Upper lobe of left lung (tissue), 6 donors: ENCODE results near the gene NRROS. TPM values are rescaled to one million over a fixed set of nuclear protein-coding genes. Genes with fewer than 3 reads are reported as not detected.
"Not testable (repeated sequence)": the region's sequence is repeated elsewhere in the genome, so short reads cannot be mapped to it uniquely, and the experiment has no call there.

Source experiments
- ATAC-seq, 2 donors: fragments of 200-7000 bp; cut with Tn5 transposase; one replicate each; pipeline ENCODE4 v1.9.1; 2022; ENCODE audit warnings: mild to moderate bottlenecking in 2 of 2, moderate library complexity in 2 of 2; ENCODE audit not compliant: low FRiP score in 2 of 2
- DNase-seq, 2 donors: peaks; one replicate each; pipeline ENCODE4 v3.0.0-alpha.2; 2019 to 2020
- H3K27ac ChIP-seq, 4 donors: fragments of 200-600 bp; sonication (generic); one replicate each; pipeline ENCODE4 v1.5.1; 2016 to 2019
- H3K27me3 ChIP-seq, 4 donors: fragments of 200-600 bp; sonication (generic); one replicate each; pipeline ENCODE4 v1.5.1; 2017 to 2019
- H3K36me3 ChIP-seq, 4 donors: fragments of 200-600 bp; sonication (generic); one replicate each; pipeline ENCODE4 v1.5.1; 2016 to 2019
- H3K4me1 ChIP-seq, 4 donors: fragments of 200-600 bp; sonication (generic); one replicate each; pipeline ENCODE4 v1.5.1; 2018 to 2019
- H3K4me3 ChIP-seq, 4 donors: fragments of 200-600 bp; sonication (generic); one replicate each; pipeline ENCODE4 v1.5.1; 2017 to 2019; ENCODE audit warnings: mild to moderate bottlenecking in 2 of 4, moderate library complexity in 1 of 4
- H3K9me3 ChIP-seq, 4 donors: fragments of 200-600 bp; sonication (generic); one replicate each; pipeline ENCODE4 v1.5.1; 2018 to 2019
- EP300 ChIP-seq, 4 donors: sonication (generic); formaldehyde crosslinking; IDR thresholded peaks; one replicate each; pipeline ENCODE4 v1.5.1; 2017; ENCODE audit warnings: antibody characterized with exemption in 4 of 4, control low read depth in 2 of 4
- POLR2A ChIP-seq, 4 donors: fragments of 450-650 bp; IDR thresholded peaks; one replicate each; pipeline ENCODE4 v1.5.1; 2016 to 2017; ENCODE audit warnings: antibody characterized with exemption in 4 of 4, mild to moderate bottlenecking in 2 of 4
- POLR2AphosphoS5 ChIP-seq, 2 donors: sonication (generic); formaldehyde crosslinking; IDR thresholded peaks; one replicate each; pipeline ENCODE4 v1.5.1; 2017; ENCODE audit warnings: antibody characterized with exemption in 2 of 2
- WGBS, 2 donors: methylation state at CpG; one replicate each; pipeline ENCODE4 v1.1.5; 2017 to 2018; 5-methylcytosine and 5-hydroxymethylcytosine counted together
- total RNA-seq, 6 donors: library from RNA; depleted of rRNA in 4 of 6; stranded (reverse); fragments of >200 nt in 4 of 6; gene quantifications; one replicate each; pipeline versions ENCODE4 v1.1.0 to v1.2.1, GENCODE V29; 2016 to 2021
- TF ChIP-seq, protein P1 (sequence below), 6 experiments: fragments of 450-650 bp in 4 of 6; fragments of 200-600 bp in 2 of 6; sonication (generic) in 2 of 6; IDR thresholded peaks; one replicate each; pipeline ENCODE4 v1.5.1; 2016 to 2019; ENCODE audit warnings: antibody characterized with exemption in 6 of 6
- donor health status: DM: no; HTN: no; CAD: no; lungs with moderate emphysema.
- donor health status: DM: no; HTN: yes; CAD: no; lungs with severe emphysema.

Gene NRROS
- total RNA-seq = 10 to 100 TPM in 5 of 6 donors, 1 to 10 TPM in 1; 6.5 to 23.2 (median 16.4) TPM

DNA sequence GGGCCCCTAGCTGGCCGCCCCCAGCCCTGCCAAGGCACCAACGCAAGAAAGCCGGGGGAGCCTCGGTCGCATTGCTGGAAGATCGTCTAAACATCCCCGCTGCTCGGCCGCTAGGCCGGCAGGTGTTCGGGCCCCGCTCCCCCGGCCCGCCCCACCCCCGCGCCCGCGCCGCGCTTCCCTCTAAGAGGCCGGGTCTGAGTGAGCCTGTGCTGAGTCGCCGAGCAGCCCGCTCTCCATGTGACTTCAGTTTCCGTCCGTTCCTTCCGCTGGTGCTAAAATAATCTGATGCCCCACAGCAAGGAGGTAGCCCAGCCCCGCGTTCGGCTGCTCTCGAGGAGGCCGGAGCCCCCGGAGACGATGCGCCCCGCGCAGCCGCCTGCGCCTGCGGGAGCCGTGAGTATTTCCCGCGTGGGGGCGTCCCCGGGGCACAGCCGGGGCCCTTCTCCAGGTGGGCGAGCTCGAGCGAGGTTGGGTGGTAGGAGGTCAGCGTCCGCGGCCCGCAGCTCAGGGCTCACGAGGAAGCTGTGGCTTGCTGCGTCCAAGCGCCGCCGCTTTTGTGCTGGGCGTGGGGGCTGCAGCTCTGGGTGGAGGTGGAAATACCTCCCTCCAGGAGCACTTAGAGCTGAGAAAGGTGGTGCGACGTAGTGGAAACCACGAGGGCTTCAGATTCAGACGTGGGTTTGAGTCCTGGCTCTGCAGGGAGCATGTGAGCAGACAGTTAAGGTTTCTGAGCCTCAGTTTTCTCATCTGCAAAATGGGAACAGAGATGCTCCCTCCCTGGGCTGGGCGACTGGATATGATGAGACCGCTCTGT is at the start of gene NRROS:
Gene NRROS, plus strand, starts transcription at position 212 of the 814 bp plus-strand sequence. CDS start 14,846 bp downstream, outside the sequence.
- peak within 1 kb of the TSS; percentile 75 to 91 (median 86) for H3K27ac ChIP-seq
- TF ChIP-seq POLR2AphosphoS5 (IDR thresholded peaks at IDR 0.05) (peak; percentile 34 to 35), EP300 (IDR thresholded peaks at IDR 0.05) (no peak), POLR2A (IDR thresholded peaks at IDR 0.05) (peak in 3 of 4 donors; percentile 26 to 80 (median 44))
- H3K4me3 ChIP-seq = peak within 1 kb of the TSS; percentile 32 to 68 (median 56)
- ATAC-seq = peak; percentile 75 to 93
- peak; percentile 84 to 93 for DNase-seq
- H3K36me3 ChIP-seq = no peaks in the 10 kb centered on the region
- no peaks in the 10 kb centered on the region for H3K27me3 ChIP-seq
- H3K4me1 ChIP-seq = peaks cover 21 to 50% (median 34%) of the 10 kb centered on the region in 4 donors
- no peaks in the 10 kb centered on the region for H3K9me3 ChIP-seq
- WGBS, 2 donors = 4 to 14% methylated on average over 13 to 55 of the region's 65 CpGs

DNA sequence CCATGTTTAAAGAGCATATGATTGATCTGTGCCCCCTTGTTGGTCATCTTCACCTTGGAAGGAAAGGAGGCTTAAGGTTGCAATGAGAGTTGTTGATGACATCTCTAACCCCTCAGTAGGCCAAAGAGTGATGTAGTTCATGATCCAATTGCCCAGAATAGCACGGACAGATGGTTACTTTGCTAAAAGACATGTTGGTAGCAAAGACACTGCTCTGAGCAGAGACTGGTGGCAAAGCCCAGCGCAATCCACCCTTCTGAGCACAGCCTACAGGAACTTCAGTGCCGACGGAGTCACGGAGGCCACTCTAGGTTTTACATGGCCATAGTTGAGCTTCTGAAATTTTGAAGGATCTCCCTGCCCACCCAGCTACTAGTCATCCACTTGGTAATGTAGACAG is 49.2 kb upstream of the NRROS start:
- ATAC-seq (no peak), DNase-seq (no peak)
- Histone ChIP-seq H3K27ac (no peak overlapping the region), H3K4me1 (no peaks in the 10 kb centered on the region), H3K4me3 (no peak overlapping the region), H3K27me3 (no peaks in the 10 kb centered on the region), H3K9me3 (no peaks in the 10 kb centered on the region), H3K36me3 (peaks cover 0 to 9% (median 0%) of the 10 kb centered on the region in 4 donors)
- TF ChIP-seq EP300 (IDR thresholded peaks at IDR 0.05) (no peak), POLR2A (IDR thresholded peaks at IDR 0.05) (no peak), POLR2AphosphoS5 (IDR thresholded peaks at IDR 0.05) (no peak)
- TF ChIP-seq, protein P1, sequence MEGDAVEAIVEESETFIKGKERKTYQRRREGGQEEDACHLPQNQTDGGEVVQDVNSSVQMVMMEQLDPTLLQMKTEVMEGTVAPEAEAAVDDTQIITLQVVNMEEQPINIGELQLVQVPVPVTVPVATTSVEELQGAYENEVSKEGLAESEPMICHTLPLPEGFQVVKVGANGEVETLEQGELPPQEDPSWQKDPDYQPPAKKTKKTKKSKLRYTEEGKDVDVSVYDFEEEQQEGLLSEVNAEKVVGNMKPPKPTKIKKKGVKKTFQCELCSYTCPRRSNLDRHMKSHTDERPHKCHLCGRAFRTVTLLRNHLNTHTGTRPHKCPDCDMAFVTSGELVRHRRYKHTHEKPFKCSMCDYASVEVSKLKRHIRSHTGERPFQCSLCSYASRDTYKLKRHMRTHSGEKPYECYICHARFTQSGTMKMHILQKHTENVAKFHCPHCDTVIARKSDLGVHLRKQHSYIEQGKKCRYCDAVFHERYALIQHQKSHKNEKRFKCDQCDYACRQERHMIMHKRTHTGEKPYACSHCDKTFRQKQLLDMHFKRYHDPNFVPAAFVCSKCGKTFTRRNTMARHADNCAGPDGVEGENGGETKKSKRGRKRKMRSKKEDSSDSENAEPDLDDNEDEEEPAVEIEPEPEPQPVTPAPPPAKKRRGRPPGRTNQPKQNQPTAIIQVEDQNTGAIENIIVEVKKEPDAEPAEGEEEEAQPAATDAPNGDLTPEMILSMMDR (IDR thresholded peaks at IDR 0.05) = no peak
- WGBS, 2 donors = 79 to 82% methylated on average over 5 of the region's 5 CpGs

DNA sequence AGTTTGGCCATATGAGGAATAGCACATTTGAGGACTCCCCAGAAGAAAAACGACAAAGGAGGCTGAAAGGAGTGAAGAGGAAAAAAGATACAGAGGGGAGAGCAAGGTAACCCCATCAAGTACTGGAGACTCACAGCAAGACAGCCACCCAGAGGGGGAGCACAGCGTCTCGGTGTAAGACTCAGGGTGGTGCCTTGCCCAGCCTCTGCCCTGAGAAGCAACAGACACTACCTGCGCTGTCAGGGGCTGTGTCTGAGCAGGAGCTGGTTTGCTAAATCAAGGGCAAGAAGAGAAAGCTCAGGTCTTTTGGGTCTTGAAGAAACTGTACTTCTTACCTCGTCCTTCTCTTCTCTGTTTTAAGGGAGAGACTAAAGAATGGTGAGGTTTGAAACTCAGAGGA is 43.1 kb upstream of the NRROS start:
- no peak for ATAC-seq
- DNase-seq = no peak
- H3K4me3 ChIP-seq = no peak overlapping the region
- no peaks in the 10 kb centered on the region for H3K9me3 ChIP-seq
- no peaks in the 10 kb centered on the region for H3K4me1 ChIP-seq
- WGBS, 2 donors = 59 to 66% methylated on average over 5 of the region's 5 CpGs
- TF ChIP-seq, protein P1 (IDR thresholded peaks at IDR 0.05) = no peak
- TF ChIP-seq POLR2AphosphoS5 (IDR thresholded peaks at IDR 0.05) (no peak), POLR2A (IDR thresholded peaks at IDR 0.05) (no peak)
- H3K36me3 ChIP-seq = no peaks in the 10 kb centered on the region
- no peak overlapping the region for H3K27ac ChIP-seq
- H3K27me3 ChIP-seq = no peaks in the 10 kb centered on the region

DNA sequence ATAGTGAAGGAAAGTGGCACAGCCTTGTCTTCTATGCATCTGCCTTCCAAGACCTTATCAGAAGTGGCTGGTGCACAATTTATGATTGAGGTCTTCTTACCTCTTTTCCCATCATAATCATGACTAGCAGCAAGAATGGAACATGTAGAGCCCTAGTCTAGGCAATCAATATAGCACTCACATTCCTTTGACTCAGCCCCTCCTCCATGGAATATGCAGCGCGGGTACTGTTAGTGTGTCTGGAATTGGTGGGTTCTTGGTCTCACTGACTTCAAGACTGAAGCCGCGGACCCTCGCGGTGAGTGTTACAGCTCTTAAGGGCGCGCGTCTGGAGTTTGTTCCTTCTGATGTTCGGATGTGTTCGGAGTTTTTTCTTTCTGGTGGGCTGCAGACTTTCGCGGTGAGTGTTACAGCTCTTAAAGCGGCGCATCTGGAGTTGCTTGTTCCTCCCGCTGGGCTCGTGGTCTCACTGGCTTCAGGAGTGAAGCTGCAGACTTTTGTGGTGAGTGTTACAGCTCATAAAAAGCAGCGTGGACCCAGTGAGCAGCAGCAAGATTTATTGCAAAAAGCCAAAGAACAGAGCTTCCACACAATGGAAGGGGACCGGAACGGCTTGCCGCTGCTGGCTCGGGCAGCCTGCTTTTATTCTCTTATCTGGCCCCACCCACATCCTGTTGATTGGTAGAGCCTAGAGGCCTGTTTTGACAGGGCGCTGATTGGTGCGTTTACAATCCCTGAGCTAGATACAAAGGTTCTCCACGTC is 41.3 kb upstream of the NRROS start:
- H3K36me3 ChIP-seq, H3K27ac ChIP-seq, H3K9me3 ChIP-seq, DNase-seq, H3K27me3 ChIP-seq, ATAC-seq, H3K4me1 ChIP-seq: not testable (repeated sequence)
- WGBS, 2 donors = 56 to 70% methylated on average over 25 of the region's 25 CpGs
- H3K4me3 ChIP-seq = peak overlapping the region in 2 of 4 donors; percentile 12 to 18

DNA sequence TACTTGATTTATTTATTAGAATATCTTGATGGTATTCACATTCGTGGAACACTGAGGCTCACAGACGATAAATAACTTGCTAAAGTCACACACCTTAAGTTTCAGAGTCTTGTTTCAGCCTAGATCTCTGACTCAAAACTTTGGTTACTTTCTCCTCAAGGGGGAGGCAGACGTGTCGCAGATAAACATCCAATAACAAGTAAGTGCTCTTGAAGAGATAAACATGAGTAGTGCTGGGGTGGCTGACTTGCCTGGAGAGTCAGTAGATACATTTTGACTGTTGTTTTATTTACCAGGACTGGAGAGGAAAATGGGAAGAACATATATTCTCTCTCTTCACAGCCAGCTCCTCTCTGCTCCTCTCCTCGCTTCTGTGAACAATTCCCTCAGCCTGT is 39.8 kb upstream of the NRROS start:
- no peak overlapping the region for H3K4me3 ChIP-seq
- H3K27me3 ChIP-seq = no peaks in the 10 kb centered on the region
- no peak for ATAC-seq
- 69 to 83% methylated on average over 5 of the region's 5 CpGs for WGBS, 2 donors
- no peaks in the 10 kb centered on the region for H3K4me1 ChIP-seq
- no peaks in the 10 kb centered on the region for H3K36me3 ChIP-seq
- H3K27ac ChIP-seq = no peak overlapping the region
- TF ChIP-seq POLR2A (IDR thresholded peaks at IDR 0.05) = no peak
- TF ChIP-seq EP300 (IDR thresholded peaks at IDR 0.05) = no peak
- no peak for TF ChIP-seq POLR2AphosphoS5 (IDR thresholded peaks at IDR 0.05)
- TF ChIP-seq, protein P1 (IDR thresholded peaks at IDR 0.05) = no peak
- no peaks in the 10 kb centered on the region for H3K9me3 ChIP-seq
- DNase-seq = no peak
